Mesenchymal stem cell (in vitro differentiated cells and primary cell): ENCODE results near the gene PIK3CB.

ENCODE experiments used
- DNase-seq: peaks from one replicate; pipeline ENCODE4 v3.0.0-alpha.2; 2013
- H2AFZ ChIP-seq: one replicate; pipeline ENCODE4 v1.6.1; 2013; ENCODE audit warnings: low read depth, mild to moderate bottlenecking, control low read depth, inconsistent platforms, low read length, moderate library complexity
- H2AK5ac ChIP-seq: 2 replicates; pipeline ENCODE4 v1.6.1; 2013; ENCODE audit warnings: low read length, moderate library complexity, mild to moderate bottlenecking, inconsistent platforms; ENCODE audit not compliant: severe bottlenecking
- H2BK120ac ChIP-seq: one replicate; pipeline ENCODE4 v1.6.1; 2013; ENCODE audit warnings: low read depth, mild to moderate bottlenecking, inconsistent platforms, low read length, moderate library complexity
- H2BK12ac ChIP-seq, 2 experiments: one replicate each; pipeline ENCODE4 v1.6.1; 2013; ENCODE audit warnings: inconsistent platforms in 2 of 2, low read length in 2 of 2, mild to moderate bottlenecking in 2 of 2, moderate library complexity in 2 of 2, control low read depth in 1 of 2
- H2BK15ac ChIP-seq: one replicate; pipeline ENCODE4 v1.6.1; 2013; ENCODE audit warnings: mild to moderate bottlenecking, low read depth, inconsistent platforms; ENCODE audit not compliant: poor library complexity, severe bottlenecking
- H2BK5ac ChIP-seq: 2 replicates; pipeline ENCODE4 v1.6.1; 2013; ENCODE audit warnings: low read depth, mild to moderate bottlenecking, low read length, control low read depth, inconsistent platforms; ENCODE audit not compliant: poor library complexity, severe bottlenecking
- H3K14ac ChIP-seq, 2 experiments: one replicate each; pipeline ENCODE4 v1.6.1; 2013; ENCODE audit warnings: inconsistent platforms in 2 of 2, low read length in 2 of 2, control low read depth in 1 of 2, mild to moderate bottlenecking in 1 of 2, moderate library complexity in 1 of 2
- H3K18ac ChIP-seq, 2 experiments: one replicate each; pipeline ENCODE4 v1.6.1; 2013; ENCODE audit warnings: inconsistent platforms in 2 of 2, low read length in 2 of 2, control low read depth in 1 of 2, low read depth in 1 of 2, mild to moderate bottlenecking in 1 of 2
- H3K23ac ChIP-seq, 2 experiments: one replicate each; pipeline ENCODE4 v1.6.1; 2013; ENCODE audit warnings: inconsistent platforms in 2 of 2, low read length in 2 of 2, mild to moderate bottlenecking in 2 of 2, moderate library complexity in 2 of 2, control low read depth in 1 of 2
- H3K27ac ChIP-seq: 2 replicates; pipeline ENCODE4 v1.5.1; 2013; ENCODE audit warnings: mild to moderate bottlenecking, moderate library complexity, low read length, control low read depth, inconsistent platforms; ENCODE audit not compliant: poor library complexity, severe bottlenecking
- H3K27me3 ChIP-seq, 2 experiments: 2 replicates each; pipeline versions ENCODE4 v1.6.1 to v1.7.0; 2013; ENCODE audit warnings: low read length in 2 of 2, mild to moderate bottlenecking in 2 of 2, moderate library complexity in 2 of 2, control low read depth in 1 of 2, inconsistent platforms in 1 of 2; ENCODE audit not compliant: control insufficient read depth in 1 of 2, insufficient read depth in 1 of 2
- H3K36me3 ChIP-seq, 2 experiments: 2 replicates each; pipeline versions ENCODE4 v1.6.1 to v1.7.0; 2013; ENCODE audit warnings: low read length in 2 of 2, control low read depth in 1 of 2, inconsistent platforms in 1 of 2, low read depth in 1 of 2, mild to moderate bottlenecking in 1 of 2; ENCODE audit not compliant: insufficient read depth in 2 of 2, control insufficient read depth in 1 of 2
- H3K4ac ChIP-seq, 2 experiments: one replicate each; pipeline ENCODE4 v1.6.1; 2013; ENCODE audit warnings: inconsistent platforms in 2 of 2, low read length in 2 of 2, mild to moderate bottlenecking in 2 of 2, moderate library complexity in 2 of 2, control low read depth in 1 of 2, low read depth in 1 of 2
- H3K4me1 ChIP-seq: 2 replicates; pipeline ENCODE4 v1.6.1; 2013; ENCODE audit warnings: low read depth, low read length, control low read depth; ENCODE audit not compliant: control insufficient read depth, insufficient read depth
- H3K4me2 ChIP-seq: 2 replicates; pipeline ENCODE4 v1.6.1; 2013; ENCODE audit warnings: low read length, mild to moderate bottlenecking, inconsistent platforms; ENCODE audit not compliant: poor library complexity, severe bottlenecking
- H3K4me3 ChIP-seq, 2 experiments: 2 replicates each; pipeline versions ENCODE4 v1.5.1 to v1.7.0; 2013; ENCODE audit warnings: low read length in 2 of 2, mild to moderate bottlenecking in 2 of 2, control low read depth in 1 of 2, low read depth in 1 of 2; ENCODE audit not compliant: insufficient read depth in 1 of 2
- H3K79me1 ChIP-seq: replicated peaks from 2 replicates; pipeline ENCODE4 v1.6.1; 2013; ENCODE audit warnings: mild to moderate bottlenecking, control low read depth, low read length, inconsistent platforms; ENCODE audit not compliant: poor library complexity, severe bottlenecking
- H3K9ac ChIP-seq: 2 replicates; pipeline ENCODE4 v1.7.0; 2013; ENCODE audit warnings: mild to moderate bottlenecking, low read length, moderate library complexity
- H3K9me3 ChIP-seq: 2 replicates; pipeline ENCODE4 v1.7.0; 2013; ENCODE audit warnings: mild to moderate bottlenecking, low read length; ENCODE audit not compliant: control insufficient read depth
- H4K8ac ChIP-seq: one replicate; pipeline ENCODE4 v1.6.1; 2013; ENCODE audit warnings: inconsistent platforms, mild to moderate bottlenecking, low read length, moderate library complexity
- H4K91ac ChIP-seq: one replicate; pipeline ENCODE4 v1.6.1; 2013; ENCODE audit warnings: mild to moderate bottlenecking, low read length, inconsistent platforms
- WGBS: methylation state at CpG from one replicate; pipeline ENCODE4 v1.1.7; 2013; ENCODE audit warnings: mixed read lengths; 5-methylcytosine and 5-hydroxymethylcytosine counted together

Gene PIK3CB

DNA sequence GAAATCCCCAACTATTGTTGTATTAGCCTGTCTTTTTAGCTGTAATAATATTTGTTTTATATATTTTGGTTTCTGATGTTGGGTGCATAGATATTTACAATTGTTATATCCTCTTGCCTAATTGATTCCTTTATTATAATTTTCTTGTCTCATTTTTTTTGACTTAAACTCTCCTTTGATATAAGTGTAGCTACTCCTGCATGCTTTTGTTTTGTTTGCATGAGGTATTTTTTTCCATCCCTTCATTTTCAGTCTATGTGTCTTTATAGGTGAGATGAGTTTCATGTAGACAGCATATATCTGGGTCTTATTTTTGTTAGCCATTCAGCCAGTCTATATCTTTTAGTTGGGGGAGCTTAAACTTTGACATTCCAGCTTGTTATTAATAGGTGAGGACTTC, 188.7 kb downstream of the PIK3CB start:
- no peak overlapping the region for H2AK5ac ChIP-seq
- no peak overlapping the region for H3K27ac ChIP-seq
- no peak overlapping the region for H2BK5ac ChIP-seq
- no peak overlapping the region for H4K91ac ChIP-seq
- no peak overlapping the region for H3K4me2 ChIP-seq
- H3K27me3 ChIP-seq: no peaks in the 10 kb centered on the region
- no peak overlapping the region for H4K8ac ChIP-seq
- H3K9ac ChIP-seq: no peak overlapping the region
- peaks cover 19 to 20% of the 10 kb centered on the region in 2 experiments for H3K36me3 ChIP-seq
- DNase-seq: no peak
- H3K4me1 ChIP-seq: no peaks in the 10 kb centered on the region
- no peak overlapping the region for H3K14ac ChIP-seq
- peaks cover 2% of the 10 kb centered on the region for H3K79me1 ChIP-seq
- no peak overlapping the region for H2AFZ ChIP-seq
- no peak overlapping the region for H2BK15ac ChIP-seq
- H3K9me3 ChIP-seq: peaks cover 50% of the 10 kb centered on the region
- H3K4ac ChIP-seq: no peak overlapping the region
- no peak overlapping the region for H3K18ac ChIP-seq
- no peak overlapping the region for H3K4me3 ChIP-seq
- no peak overlapping the region for H2BK12ac ChIP-seq
- no peak overlapping the region for H2BK120ac ChIP-seq
- no peak overlapping the region for H3K23ac ChIP-seq

DNA sequence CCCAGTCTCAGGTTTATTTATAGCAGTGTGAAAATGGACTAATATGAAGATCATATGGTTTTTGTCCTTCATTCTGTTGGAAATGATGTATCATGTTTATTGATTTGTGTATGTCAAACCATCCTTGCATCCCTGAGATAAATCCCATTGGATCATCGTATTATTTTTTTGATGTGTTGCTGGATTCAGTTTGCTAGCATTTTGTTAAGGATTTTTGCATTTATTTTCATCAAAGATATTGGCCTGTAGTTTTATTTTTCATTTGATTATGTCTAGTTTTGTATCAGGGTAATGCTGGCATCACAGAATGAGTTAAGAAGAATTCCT, 191.8 kb downstream of the PIK3CB start:
- no peak overlapping the region for H2AFZ ChIP-seq
- no peaks in the 10 kb centered on the region for H3K4me1 ChIP-seq
- 100% methylated on average over 1 of the region's 1 CpG for WGBS
- H3K27me3 ChIP-seq: no peaks in the 10 kb centered on the region
- H3K4me3 ChIP-seq: no peak overlapping the region
- DNase-seq: no peak
- no peaks in the 10 kb centered on the region for H3K36me3 ChIP-seq
- no peak overlapping the region for H2BK5ac ChIP-seq
- H3K79me1 ChIP-seq: no peaks in the 10 kb centered on the region
- H4K8ac ChIP-seq: no peak overlapping the region
- no peak overlapping the region for H3K27ac ChIP-seq
- H3K4me2 ChIP-seq: no peak overlapping the region
- no peak overlapping the region for H3K23ac ChIP-seq
- no peak overlapping the region for H3K14ac ChIP-seq
- H3K9ac ChIP-seq: no peak overlapping the region
- no peak overlapping the region for H2BK12ac ChIP-seq
- H3K18ac ChIP-seq: no peak overlapping the region
- H3K4ac ChIP-seq: no peak overlapping the region
- no peak overlapping the region for H4K91ac ChIP-seq
- H3K9me3 ChIP-seq: peaks cover 32% of the 10 kb centered on the region
- no peak overlapping the region for H2BK120ac ChIP-seq
- no peak overlapping the region for H2BK15ac ChIP-seq
- H2AK5ac ChIP-seq: no peak overlapping the region

DNA sequence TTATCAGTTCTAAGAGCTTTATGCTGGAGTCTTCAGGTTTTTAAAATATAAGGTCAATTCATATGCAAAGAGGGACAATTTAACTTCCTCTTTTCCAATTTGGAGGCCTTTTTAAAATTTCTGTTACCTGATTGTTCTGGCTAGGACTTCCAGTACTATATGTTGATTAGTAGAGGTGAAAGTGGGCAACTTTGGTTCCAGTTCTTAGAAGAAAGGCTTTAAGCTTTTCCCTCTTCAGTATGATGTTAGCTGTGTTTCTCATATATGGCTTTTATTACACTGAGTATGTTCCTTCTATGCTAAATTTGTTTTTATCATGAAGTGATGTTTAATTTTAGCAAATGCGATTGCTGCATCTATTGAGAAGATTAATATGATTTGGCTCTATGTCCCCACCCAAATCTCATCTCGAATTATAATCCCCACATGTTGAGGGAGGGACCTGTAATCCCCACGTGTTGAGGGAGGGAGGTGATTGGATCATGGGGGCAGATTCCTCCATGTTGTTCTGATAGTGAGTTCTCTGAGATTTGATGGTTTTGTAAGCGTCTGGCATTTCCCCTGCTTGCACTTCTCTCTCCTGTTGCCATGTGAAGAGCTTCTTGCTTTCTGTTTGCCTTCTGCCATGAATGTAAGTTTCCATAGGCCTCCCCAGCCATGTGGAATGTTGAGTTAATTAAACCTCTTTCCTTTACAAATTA, 192.4 kb downstream of the PIK3CB start:
- H3K79me1 ChIP-seq: no peaks in the 10 kb centered on the region
- H3K36me3 ChIP-seq: no peaks in the 10 kb centered on the region
- H3K18ac ChIP-seq: no peak overlapping the region
- no peak overlapping the region for H4K8ac ChIP-seq
- H3K4ac ChIP-seq: no peak overlapping the region
- H3K27ac ChIP-seq: no peak overlapping the region
- H3K9ac ChIP-seq: no peak overlapping the region
- H3K9me3 ChIP-seq: peaks cover 32% of the 10 kb centered on the region
- no peak overlapping the region for H4K91ac ChIP-seq
- H2BK15ac ChIP-seq: no peak overlapping the region
- H2BK5ac ChIP-seq: no peak overlapping the region
- H3K4me2 ChIP-seq: no peak overlapping the region
- no peak overlapping the region for H2BK120ac ChIP-seq
- H2BK12ac ChIP-seq: no peak overlapping the region
- no peak for DNase-seq
- H3K27me3 ChIP-seq: no peaks in the 10 kb centered on the region
- WGBS: 82% methylated on average over 2 of the region's 4 CpGs
- no peak overlapping the region for H2AFZ ChIP-seq
- no peak overlapping the region for H3K23ac ChIP-seq
- no peak overlapping the region for H2AK5ac ChIP-seq
- no peak overlapping the region for H3K4me3 ChIP-seq
- H3K4me1 ChIP-seq: no peaks in the 10 kb centered on the region
- H3K14ac ChIP-seq: no peak overlapping the region

DNA sequence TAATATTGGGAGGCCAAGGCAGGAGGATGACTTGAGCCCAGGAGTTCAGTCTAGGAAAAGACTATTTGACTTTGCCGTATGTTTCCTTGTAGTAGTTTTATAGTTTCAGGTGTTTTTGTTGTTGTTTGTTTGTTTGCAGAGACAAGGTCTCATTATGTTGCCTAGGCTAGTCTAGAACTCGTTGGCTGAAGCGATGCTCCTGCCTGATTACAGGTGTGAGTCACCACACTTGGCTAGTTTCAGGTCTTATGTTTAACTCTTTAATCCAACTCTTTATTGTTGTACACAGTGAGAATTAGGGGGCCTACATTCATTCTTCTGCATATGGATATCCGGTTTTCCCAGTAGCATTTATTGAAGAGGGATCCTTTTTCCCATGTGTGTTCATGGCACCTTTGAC, 194.2 kb downstream of the PIK3CB start:
- Histone ChIP-seq H4K91ac (no peak overlapping the region), H2AFZ (no peak overlapping the region), H3K18ac (no peak overlapping the region), H2AK5ac (no peak overlapping the region), H3K4me3 (no peak overlapping the region), H3K79me1 (no peaks in the 10 kb centered on the region), H3K4ac (no peak overlapping the region), H3K4me1 (no peaks in the 10 kb centered on the region), H3K23ac (no peak overlapping the region), H3K9ac (no peak overlapping the region), H2BK5ac (no peak overlapping the region), H2BK120ac (no peak overlapping the region), H2BK12ac (no peak overlapping the region), H3K27me3 (no peaks in the 10 kb centered on the region), H3K14ac (no peak overlapping the region), H3K36me3 (no peaks in the 10 kb centered on the region), H3K4me2 (no peak overlapping the region), H3K27ac (no peak overlapping the region), H4K8ac (no peak overlapping the region), H2BK15ac (no peak overlapping the region), H3K9me3 (peaks cover 20% of the 10 kb centered on the region)
- WGBS: 84% methylated on average over 4 of the region's 4 CpGs
- DNase-seq: no peak
